Glutamatergic neuron (in vitro differentiated cells): Measurements from ENCODE around the gene HEMK1. TPM values are rescaled to one million over a fixed set of nuclear protein-coding genes. Genes with fewer than 3 reads are reported as not detected.

Experiments used
- DNase-seq: peaks from one replicate; pipeline ENCODE4 v3.0.0; 2022
- H3K27ac Mint-ChIP-seq: one replicate; pipeline ENCODE4 v1.8.0; 2020; ENCODE audit warnings: mild to moderate bottlenecking, mixed read lengths, inconsistent platforms; ENCODE audit not compliant: unreplicated experiment
- H3K27me3 Mint-ChIP-seq: one replicate; pipeline ENCODE4 v1.8.0; 2020; ENCODE audit warnings: mild to moderate bottlenecking, moderate library complexity, mixed read lengths, inconsistent platforms; ENCODE audit not compliant: unreplicated experiment
- H3K36me3 Mint-ChIP-seq: one replicate; pipeline ENCODE4 v1.8.0; 2020; ENCODE audit warnings: mild to moderate bottlenecking, mixed read lengths, inconsistent platforms; ENCODE audit not compliant: unreplicated experiment
- H3K4me1 Mint-ChIP-seq: one replicate; pipeline ENCODE4 v1.8.0; 2020; ENCODE audit warnings: mild to moderate bottlenecking, low read depth, mixed read lengths, inconsistent platforms; ENCODE audit not compliant: unreplicated experiment
- H3K4me3 Mint-ChIP-seq: one replicate; pipeline ENCODE4 v1.8.0; 2020; ENCODE audit warnings: mild to moderate bottlenecking, mixed read lengths, inconsistent platforms; ENCODE audit not compliant: unreplicated experiment
- H3K9me3 Mint-ChIP-seq: one replicate; pipeline ENCODE4 v1.8.0; 2020; ENCODE audit warnings: mild to moderate bottlenecking, moderate library complexity, mixed read lengths, inconsistent platforms; ENCODE audit not compliant: unreplicated experiment
- CTCF ChIP-seq: fragments of 200-600 bp; sonication (generic); IDR thresholded peaks from one replicate; pipeline ENCODE4 v1.5.0; 2021; ENCODE audit not compliant: partially characterized antibody, unreplicated experiment
- total RNA-seq: library from RNA; stranded (reverse); fragmentation: NEBNext Ultra II Directional; extraction: Animal tissue kit (Norgen Biotek cat#: 25700); gene quantifications from one replicate; pipeline ENCODE4 v1.2.1, GENCODE V29; 2021; ENCODE audit not compliant: unreplicated experiment

HEMK1 gene
- total RNA-seq, 1 donor from 2014 or later, result 21.1 TPM

- Mint-ChIP-seq H3K27me3 (peaks cover 5% of the 10 kb centered on the region), H3K4me3 (no peak overlapping the region), H3K27ac (no peak overlapping the region), H3K36me3 (no peaks in the 10 kb centered on the region), H3K9me3 (peaks cover 4% of the 10 kb centered on the region), H3K4me1 (peaks cover 4% of the 10 kb centered on the region)
- TF ChIP-seq CTCF, result no peak
- no peak for DNase-seq
Observed at GRCh38 chr3:50607271-50608091, 38.2 kb downstream of the HEMK1 start.

- Mint-ChIP-seq H3K4me1 (peaks cover 7% of the 10 kb centered on the region), H3K27ac (no peak overlapping the region), H3K9me3 (peaks cover 4% of the 10 kb centered on the region), H3K27me3 (peaks cover 6% of the 10 kb centered on the region), H3K4me3 (no peak overlapping the region), H3K36me3 (no peaks in the 10 kb centered on the region)
- no peak for TF ChIP-seq CTCF
- DNase-seq, result no peak
Observed at GRCh38 chr3:50608278-50608677, 39.0 kb downstream of the HEMK1 start.

- no peak for TF ChIP-seq CTCF
- Mint-ChIP-seq H3K27me3 (peaks cover 6% of the 10 kb centered on the region), H3K4me3 (no peak overlapping the region), H3K27ac (no peak overlapping the region), H3K36me3 (no peaks in the 10 kb centered on the region), H3K9me3 (peaks cover 7% of the 10 kb centered on the region), H3K4me1 (peaks cover 9% of the 10 kb centered on the region)
- no peak for DNase-seq
Observed at GRCh38 chr3:50609071-50609762, 39.9 kb downstream of the HEMK1 start.

GRCh38 chr3:50609763-50610085, 40.4 kb downstream of the HEMK1 start:
- peaks cover 11% of the 10 kb centered on the region for H3K4me1 Mint-ChIP-seq
- no peak overlapping the region for H3K4me3 Mint-ChIP-seq
- no peaks in the 10 kb centered on the region for H3K36me3 Mint-ChIP-seq
- no peak for DNase-seq
- no peak for TF ChIP-seq CTCF
- H3K27ac Mint-ChIP-seq, result no peak overlapping the region
- peaks cover 8% of the 10 kb centered on the region for H3K27me3 Mint-ChIP-seq
- H3K9me3 Mint-ChIP-seq, result peaks cover 11% of the 10 kb centered on the region

GRCh38 chr3:50610181-50610971, 41.1 kb downstream of the HEMK1 start:
- Mint-ChIP-seq H3K27ac (no peak overlapping the region), H3K36me3 (no peaks in the 10 kb centered on the region), H3K9me3 (peaks cover 11% of the 10 kb centered on the region), H3K27me3 (peaks cover 8% of the 10 kb centered on the region), H3K4me3 (peak overlapping the region; percentile 82), H3K4me1 (peaks cover 12% of the 10 kb centered on the region)
- no peak for TF ChIP-seq CTCF
- no peak for DNase-seq
